RCC 7860 (cell line): Measurements from ENCODE around the gene TMEM174.
"Not testable (repeated sequence)": the region's sequence is repeated elsewhere in the genome, so short reads cannot be mapped to it uniquely, and the experiment has no call there.

ENCODE experiments used
- DNase-seq: peaks from one replicate; pipeline ENCODE4 v3.0.0-alpha.2; 2015; ENCODE audit warnings: low spot score
- FAIRE-seq: peaks from 2 replicates; lab custom pipeline; 2012; peaks lifted over from hg19 to GRCh38; lab: Jason Lieb, UNC

TMEM174 gene

DNA sequence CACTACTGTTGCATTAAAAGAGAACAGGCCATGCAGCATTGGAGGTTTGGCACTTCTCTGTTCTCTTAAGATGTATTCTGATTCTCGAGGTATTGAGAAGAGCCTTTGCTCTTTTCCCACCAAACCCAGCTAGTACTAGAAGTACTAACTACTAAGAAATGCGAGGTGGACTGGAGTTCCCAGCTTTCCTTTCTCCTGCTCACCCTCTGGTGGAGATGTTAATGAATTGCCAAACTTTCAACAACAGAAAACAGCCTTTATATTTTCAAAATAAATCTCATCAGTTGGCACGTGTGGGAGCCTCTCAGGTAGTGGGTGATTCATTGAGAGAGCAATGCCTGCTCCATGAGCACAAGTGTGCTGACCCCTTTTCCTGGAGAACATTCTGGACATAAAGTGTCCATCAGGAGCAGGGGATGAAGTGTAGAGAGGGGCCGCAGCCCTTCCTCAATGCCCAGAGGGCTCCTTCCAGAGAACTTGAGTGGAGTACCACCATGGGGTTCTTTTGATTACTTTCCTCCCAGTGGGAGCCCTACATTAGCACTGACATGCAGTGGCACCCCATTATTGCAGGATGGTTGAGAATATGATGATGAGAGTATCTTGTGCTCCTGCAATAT is 45.7 kb downstream of the TMEM174 start:
- DNase-seq (no peak), FAIRE-seq (no peak)

DNA sequence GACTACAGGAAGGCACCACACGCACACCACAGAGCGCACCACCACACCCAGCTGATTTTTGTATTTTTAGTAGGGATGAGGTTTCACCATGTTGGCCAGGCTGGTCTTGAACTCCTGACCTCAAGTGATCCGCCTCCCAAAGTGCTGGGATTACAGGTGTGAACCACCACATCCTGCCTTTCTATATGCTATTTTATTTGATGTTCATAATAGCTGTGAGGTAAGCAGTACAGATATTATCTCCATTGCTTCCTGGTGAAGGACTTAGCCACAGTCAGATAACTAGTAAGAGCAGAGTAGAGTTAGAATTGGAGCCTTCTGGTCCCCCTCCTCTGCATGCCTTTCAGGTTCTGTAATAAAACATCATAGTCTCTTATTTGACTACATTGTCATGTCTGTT is 46.3 kb downstream of the TMEM174 start:
- FAIRE-seq, DNase-seq: not testable (repeated sequence)

DNA sequence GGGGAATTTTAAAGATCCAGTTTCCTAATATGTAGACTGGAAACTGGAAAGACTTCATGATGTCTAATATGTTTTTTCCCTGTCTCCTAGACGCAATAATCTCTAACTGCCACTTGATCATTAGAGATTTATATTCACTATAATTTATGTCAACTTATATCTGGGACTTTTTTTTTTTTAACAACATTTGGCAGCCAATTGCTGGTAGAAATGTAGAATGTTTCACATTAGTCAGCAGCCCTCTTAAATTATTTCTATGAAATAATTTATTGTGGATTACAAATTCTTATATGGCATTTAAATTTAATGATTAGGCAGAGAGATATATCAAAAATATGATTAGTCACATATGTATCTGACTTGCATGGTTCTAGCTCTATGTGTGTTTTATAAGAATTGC is 48.2 kb downstream of the TMEM174 start:
- FAIRE-seq, result no peak
- DNase-seq, result no peak

DNA sequence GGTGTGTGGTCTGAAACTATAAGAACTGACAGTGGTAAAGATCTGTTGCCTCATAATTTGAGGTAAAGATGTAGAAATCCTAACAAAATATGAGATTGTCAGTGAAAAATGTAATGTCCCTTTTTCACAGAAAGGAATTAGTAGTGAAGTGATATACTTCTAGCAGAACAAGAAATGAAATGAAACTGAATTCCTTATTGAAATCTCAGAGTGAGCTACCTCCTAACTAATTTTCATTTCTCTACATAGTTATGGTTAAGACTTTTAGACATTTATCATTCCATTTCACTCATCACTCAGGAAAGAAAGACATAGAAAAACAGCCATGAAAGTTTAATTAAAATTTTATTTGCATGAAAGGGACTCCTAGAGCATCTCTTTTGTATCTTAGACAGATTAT is 48.7 kb downstream of the TMEM174 start:
- no peak for FAIRE-seq

DNA sequence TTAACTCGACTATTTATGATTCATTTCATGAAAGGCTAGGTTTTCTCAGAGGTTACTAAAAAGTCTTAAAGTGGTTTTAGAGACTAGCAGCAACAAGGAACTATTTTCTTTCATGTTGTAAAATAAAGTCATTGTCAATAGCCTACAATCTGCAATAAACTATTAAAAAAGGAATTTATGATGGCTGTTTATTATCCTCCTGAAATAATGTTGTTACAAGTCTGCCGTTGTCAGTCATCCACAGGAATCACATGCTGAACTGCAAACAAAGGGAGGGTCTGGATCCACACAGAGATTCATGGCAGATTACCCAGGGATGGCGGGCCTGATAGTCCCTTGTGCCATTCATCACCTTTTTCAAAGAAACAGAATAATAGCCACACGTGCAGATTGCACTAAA is 49.2 kb downstream of the TMEM174 start:
- DNase-seq (no peak), FAIRE-seq (no peak)

More for the DNA sequence above, 48.7 kb downstream of the TMEM174 start:
- DNase-seq, result no peak
